ENCODE measurements around the gene TET3.

TET3 gene

GRCh38 chr2:73987109-73987947, 2.6 kb downstream of the TET3 start:
- DNase-seq (ENCODE audit: low spot score): no peak
- no peak for TF ChIP-seq CTCF (IDR thresholded peaks at IDR 0.05)
- Histone ChIP-seq H3K4me3 (peak overlapping the region; percentile 86), H3K27ac (no peak overlapping the region)

GRCh38 chr2:73987948-73988700, 3.4 kb downstream of the TET3 start:
- no peak for TF ChIP-seq CTCF (IDR thresholded peaks at IDR 0.05)
- DNase-seq (ENCODE audit: low spot score): no peak
- no peak overlapping the region for H3K27ac ChIP-seq
- H3K4me3 ChIP-seq: peak overlapping the region; percentile 86

GRCh38 chr2:73989972-73990371, 5.3 kb downstream of the TET3 start:
- no peak for DNase-seq (ENCODE audit: low spot score)
- TF ChIP-seq CTCF (IDR thresholded peaks at IDR 0.05): no peak
- no peak overlapping the region for H3K4me3 ChIP-seq
- no peak overlapping the region for H3K27ac ChIP-seq

- DNase-seq (ENCODE audit: low spot score): no peak
- Histone ChIP-seq H3K27ac (no peak overlapping the region), H3K4me3 (no peak overlapping the region)
- no peak for TF ChIP-seq CTCF (IDR thresholded peaks at IDR 0.05)
Observed at GRCh38 chr2:73990531-73990930, 5.8 kb downstream of the TET3 start.

- Histone ChIP-seq H3K4me3 (no peak overlapping the region), H3K27ac (no peak overlapping the region)
- TF ChIP-seq CTCF (IDR thresholded peaks at IDR 0.05): no peak
- no peak for DNase-seq (ENCODE audit: low spot score)
Observed at GRCh38 chr2:73992036-73992435, 7.3 kb downstream of the TET3 start.

- no peak for DNase-seq (ENCODE audit: low spot score)
- H3K4me3 ChIP-seq: no peak overlapping the region
- TF ChIP-seq CTCF (IDR thresholded peaks at IDR 0.05): no peak
- H3K27ac ChIP-seq: no peak overlapping the region
Observed at GRCh38 chr2:73993376-73993775, 8.7 kb downstream of the TET3 start.

All from coronary artery (tissue), 2 donors.